ENCODE results near the gene OSBP2.

GRCh38 chr22:30691204-30691603 is 3.5 kb upstream of the OSBP2 start:
- TF ChIP-seq CTCF (IDR thresholded peaks at IDR 0.05 in 8 of 11, conservative IDR thresholded peaks at IDR 0.05 in 3 of 11) (no peak), POLR2A (IDR thresholded peaks at IDR 0.05) (no peak)
